ENCODE data around the gene LAMB1.

DNA sequence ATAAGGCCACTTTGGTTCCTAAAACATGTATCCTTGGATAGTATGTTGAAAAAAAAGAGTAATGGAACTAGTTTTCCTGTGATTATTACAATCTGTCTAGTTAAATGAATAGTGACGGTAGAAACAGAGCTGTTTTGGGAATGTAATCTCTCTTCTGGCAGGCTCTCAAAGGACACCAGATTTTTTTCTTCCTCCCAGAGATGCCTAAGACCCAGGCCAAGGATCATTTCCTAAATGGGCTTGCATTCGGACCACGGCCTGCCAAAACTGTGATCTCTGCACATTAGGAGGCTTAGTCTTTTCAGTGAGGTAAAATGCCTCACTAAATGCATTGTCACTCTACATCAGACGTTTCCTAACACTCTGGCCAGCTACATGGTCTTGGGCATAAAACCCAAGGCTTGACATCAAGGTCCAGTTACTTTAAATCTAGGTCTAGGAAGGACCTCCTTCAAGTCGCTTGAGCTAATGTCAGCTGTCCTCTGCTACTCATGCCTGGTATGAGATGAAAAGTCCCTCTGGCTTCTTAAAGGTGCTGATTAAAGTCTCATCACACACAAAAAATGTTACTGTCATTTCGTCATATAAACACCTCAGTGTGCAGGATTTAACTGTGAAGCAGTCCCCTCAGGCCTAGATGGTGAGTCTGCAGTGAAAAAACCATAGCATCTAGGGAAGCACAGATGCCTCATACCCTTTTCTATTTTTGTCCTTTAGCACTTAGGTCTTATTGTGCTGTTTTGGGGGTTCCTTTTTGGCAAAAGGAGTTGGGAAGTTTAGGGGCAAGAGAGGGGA, 64.3 kb downstream of the LAMB1 start:
- TF ChIP-seq, protein P1, sequence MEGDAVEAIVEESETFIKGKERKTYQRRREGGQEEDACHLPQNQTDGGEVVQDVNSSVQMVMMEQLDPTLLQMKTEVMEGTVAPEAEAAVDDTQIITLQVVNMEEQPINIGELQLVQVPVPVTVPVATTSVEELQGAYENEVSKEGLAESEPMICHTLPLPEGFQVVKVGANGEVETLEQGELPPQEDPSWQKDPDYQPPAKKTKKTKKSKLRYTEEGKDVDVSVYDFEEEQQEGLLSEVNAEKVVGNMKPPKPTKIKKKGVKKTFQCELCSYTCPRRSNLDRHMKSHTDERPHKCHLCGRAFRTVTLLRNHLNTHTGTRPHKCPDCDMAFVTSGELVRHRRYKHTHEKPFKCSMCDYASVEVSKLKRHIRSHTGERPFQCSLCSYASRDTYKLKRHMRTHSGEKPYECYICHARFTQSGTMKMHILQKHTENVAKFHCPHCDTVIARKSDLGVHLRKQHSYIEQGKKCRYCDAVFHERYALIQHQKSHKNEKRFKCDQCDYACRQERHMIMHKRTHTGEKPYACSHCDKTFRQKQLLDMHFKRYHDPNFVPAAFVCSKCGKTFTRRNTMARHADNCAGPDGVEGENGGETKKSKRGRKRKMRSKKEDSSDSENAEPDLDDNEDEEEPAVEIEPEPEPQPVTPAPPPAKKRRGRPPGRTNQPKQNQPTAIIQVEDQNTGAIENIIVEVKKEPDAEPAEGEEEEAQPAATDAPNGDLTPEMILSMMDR (IDR thresholded peaks at IDR 0.05; ENCODE audit: insufficient read depth, low read length, poor library complexity, severe bottlenecking): no peak
- no peak for TF ChIP-seq EZH2phosphoT487 (conservative IDR thresholded peaks at IDR 0.05; ENCODE audit: low read length)
